ENCODE results near the gene FNIP2.

- TF ChIP-seq, protein P1, sequence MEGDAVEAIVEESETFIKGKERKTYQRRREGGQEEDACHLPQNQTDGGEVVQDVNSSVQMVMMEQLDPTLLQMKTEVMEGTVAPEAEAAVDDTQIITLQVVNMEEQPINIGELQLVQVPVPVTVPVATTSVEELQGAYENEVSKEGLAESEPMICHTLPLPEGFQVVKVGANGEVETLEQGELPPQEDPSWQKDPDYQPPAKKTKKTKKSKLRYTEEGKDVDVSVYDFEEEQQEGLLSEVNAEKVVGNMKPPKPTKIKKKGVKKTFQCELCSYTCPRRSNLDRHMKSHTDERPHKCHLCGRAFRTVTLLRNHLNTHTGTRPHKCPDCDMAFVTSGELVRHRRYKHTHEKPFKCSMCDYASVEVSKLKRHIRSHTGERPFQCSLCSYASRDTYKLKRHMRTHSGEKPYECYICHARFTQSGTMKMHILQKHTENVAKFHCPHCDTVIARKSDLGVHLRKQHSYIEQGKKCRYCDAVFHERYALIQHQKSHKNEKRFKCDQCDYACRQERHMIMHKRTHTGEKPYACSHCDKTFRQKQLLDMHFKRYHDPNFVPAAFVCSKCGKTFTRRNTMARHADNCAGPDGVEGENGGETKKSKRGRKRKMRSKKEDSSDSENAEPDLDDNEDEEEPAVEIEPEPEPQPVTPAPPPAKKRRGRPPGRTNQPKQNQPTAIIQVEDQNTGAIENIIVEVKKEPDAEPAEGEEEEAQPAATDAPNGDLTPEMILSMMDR (IDR thresholded peaks at IDR 0.05): no peak
- TF ChIP-seq POLR2A (IDR thresholded peaks at IDR 0.05): no peak
These were observed 1.8 kb downstream of the FNIP2 start for GRCh38 chr4:158770671-158771070.
